Hematopoietic multipotent progenitor cell (in vitro differentiated cells): ENCODE results near the gene TRIM44. TPM values are rescaled to one million over a fixed set of nuclear protein-coding genes. Genes with fewer than 3 reads are reported as not detected.
A peak's percentile ranks its signal among the peaks of the same experiment; 100 is the strongest.
"Not testable (repeated sequence)": the region's sequence is repeated elsewhere in the genome, so short reads cannot be mapped to it uniquely, and the experiment has no call there.

Source experiments
- DNase-seq, 3 donors: peaks; one replicate each; pipeline ENCODE4 v3.0.0-alpha.2; 2011 to 2015; ENCODE audit warnings: low read depth in 2 of 3, low spot score in 2 of 3
- total RNA-seq: library from RNA; depleted of rRNA; stranded (reverse); fragments of >200 nt; gene quantifications from one replicate; pipeline ENCODE4 v1.2.3, GENCODE V29; 2012

Gene TRIM44
- total RNA-seq, 1 donor = 28.0 TPM

DNA sequence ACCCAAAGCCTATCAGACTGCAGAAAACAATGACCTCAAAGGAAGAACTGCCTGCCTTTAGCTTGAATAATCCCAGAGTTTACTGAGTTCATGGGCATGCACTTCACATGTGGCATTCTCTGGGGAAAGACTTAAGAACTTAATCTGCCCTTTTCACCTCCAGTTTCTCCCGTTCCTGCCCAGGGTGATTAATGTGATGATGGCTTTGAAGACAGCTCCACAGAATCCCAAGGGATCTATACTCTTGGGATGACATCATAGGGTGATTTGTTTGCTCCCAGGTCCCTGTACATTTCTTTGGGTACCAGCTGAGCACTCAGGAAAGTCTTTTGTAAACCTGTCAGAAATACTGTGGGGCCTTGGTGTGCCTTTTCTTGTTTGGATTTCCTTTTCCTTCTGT, 30.3 kb upstream of the TRIM44 start:
- no peak for DNase-seq

DNA sequence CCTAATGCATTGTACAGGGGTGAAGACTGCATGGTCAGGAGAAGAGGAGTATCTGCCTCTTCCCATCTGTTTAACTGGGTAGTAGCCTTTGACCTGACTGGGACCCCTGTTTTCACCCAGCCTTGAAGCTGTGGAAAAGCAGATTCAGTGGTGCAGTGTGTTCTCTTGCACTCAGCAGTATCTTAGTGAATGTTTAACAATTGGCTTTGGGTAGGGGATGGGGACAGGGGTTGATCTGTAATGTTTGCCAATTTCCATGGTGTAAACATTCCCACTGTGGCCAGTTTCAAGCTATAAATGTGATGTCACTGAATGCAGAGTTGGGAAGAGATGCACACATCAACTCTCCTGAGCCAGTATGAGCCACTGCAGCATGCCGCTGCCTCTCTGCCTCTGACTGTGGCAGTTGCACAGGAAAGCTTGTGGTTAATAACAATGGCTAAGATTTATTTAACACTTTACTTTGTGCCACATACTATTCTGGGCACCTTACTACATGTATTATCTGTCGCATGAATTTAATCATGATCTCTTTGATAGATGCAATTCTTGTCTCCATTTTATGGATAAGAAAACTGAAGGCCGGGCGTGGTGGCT, 28.6 kb upstream of the TRIM44 start:
- DNase-seq = peak in 1 of 3 donors; percentile 33

DNA sequence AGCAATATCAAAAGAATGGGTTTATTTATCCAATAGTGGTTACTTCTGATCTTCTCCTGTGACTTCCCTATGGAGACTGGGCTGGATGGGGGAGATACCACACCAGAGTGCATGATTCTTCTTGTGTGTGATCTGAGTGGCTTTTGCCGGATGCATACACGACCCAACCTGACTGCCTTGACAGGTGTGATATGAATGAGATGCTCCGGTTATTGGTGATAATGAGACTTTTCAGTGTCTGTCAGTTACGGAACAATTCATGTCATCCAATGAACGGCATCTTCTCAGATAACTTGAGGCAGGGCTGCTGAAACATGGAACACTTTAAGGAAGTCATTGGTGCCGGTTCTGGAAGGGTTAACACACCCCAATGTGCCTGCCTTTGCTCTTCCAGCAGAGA, 26.6 kb upstream of the TRIM44 start:
- no peak for DNase-seq

DNA sequence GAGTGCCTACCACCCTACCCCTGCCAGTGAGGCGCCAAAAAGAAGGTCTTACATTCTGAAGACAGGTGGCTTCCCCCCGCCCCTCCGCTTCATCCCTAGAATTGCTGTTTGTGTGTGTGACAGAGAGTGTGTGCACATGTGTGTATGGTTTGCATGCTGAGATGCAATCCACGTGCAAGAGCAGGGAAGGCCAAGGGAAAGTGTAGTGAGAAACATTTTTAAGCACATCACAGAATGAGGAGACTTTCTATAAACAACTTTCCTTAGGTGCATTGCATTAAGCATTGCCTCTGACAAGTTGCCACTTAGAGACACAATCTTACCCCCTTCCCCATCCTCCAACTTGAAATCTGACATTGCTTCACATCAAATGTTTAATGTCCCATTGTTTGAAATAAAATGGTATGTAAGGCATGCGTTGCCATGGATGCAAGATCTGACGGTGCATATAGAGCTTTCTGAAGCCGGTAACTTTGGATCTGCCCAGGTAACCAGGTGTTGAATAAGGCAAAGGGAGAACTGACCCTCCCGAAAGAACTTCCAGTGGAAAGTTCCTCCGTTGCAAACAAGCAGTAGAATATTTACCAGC, 22.9 kb upstream of the TRIM44 start:
- no peak for DNase-seq

DNA sequence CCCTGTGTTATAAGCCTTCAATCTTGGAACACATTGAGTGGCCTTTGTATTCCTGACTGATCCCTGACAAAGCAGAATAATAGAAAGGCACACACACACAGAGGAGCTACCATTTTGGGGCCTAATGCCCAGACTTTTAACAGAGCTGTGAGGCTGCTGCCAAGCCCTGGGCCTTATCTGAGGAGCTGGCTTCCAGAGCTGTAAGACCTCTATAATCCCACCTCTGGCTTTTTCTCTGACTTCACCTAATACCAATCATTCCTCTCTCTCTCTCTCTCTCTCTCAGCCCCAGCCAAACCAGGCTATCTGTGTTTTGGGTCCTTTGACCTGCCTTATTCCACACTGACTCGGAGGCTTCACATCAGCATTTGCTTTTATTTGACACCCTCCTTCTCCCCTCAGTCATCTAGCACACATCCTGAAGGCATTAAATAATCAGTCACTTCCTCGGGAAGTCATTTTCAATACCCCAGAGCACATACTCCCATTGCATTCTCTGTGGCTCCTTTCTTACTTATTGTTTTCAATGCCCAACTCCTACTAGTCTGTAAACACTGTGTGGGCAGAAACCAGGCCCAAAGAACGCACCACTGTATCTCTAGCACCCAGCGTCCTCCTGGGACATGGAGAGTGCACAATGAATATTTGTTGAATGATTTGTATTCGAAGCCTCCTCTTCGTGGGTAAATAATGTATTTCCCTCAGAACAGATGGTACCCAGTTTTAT, 21.2 kb upstream of the TRIM44 start:
- DNase-seq = no peak

DNA sequence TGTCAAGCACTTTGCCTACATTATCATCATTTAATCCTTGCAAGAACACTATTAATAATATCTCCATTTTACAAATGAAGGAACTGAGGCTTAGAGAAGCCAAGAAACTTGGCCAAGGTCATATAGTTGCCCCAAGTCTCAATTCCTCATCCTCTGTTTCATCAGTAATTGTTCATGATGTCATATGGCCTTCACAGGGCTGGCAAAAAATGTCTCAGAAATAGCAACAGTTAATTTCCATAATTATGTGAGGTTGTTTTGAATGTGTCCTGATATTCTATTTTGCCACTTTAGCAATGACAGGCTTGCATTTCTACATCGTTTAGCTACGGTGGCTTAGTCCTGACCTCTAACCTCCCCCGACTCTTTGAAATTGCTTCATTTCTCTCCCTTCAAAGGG, 20.6 kb upstream of the TRIM44 start:
- DNase-seq = no peak

DNA sequence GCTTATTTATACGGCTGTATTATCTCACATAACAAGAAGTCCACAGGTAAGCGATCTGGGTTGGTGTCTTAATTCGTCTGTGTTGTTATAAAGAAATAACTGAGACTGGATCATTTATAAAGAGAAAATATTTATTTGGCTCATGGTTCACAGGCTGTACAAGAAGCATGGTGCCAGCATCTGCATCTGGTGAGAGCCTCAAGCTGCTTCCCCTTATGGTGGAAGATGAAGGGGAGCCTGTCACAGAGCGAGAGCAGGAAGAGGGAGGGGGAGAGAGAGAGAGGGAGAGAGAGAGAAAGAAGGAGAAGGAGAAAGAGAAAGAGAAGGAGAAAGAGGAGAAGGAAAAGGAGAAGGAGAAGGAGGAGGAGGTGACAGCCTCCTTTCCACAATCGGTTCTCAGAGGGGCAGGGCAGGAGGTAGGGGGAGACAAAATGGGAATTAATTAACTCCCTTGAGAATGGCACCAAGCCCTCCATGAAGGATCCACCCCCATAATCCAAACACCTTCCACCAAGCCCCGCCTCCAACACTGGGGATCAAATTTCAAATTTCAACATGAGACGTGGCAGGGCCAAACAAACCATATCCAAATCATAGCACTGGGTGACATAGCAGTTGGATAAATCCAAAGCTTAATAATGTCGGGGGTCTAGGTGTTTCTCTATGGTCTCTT, 15.0 kb upstream of the TRIM44 start:
- DNase-seq = peak in 1 of 3 donors; percentile 6

DNA sequence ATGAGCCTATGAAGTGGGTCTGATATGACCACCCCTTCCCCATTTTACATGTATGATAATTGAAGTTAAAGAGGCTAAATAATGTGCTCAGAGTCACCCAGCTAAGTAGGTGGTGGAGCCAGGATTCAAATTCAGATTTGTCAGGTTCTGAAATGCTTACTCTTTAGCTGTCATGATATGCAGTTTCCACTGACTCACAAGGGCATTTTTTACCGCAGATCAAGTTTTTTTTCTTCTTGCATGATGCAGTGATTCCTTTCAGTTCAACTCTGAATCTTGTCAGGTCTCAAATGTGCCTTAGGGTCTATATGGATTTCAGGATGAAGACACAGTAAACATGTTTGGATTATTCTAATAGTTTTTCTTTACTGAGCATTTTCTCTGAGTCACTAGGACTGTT, 12.6 kb upstream of the TRIM44 start:
- no peak for DNase-seq

DNA sequence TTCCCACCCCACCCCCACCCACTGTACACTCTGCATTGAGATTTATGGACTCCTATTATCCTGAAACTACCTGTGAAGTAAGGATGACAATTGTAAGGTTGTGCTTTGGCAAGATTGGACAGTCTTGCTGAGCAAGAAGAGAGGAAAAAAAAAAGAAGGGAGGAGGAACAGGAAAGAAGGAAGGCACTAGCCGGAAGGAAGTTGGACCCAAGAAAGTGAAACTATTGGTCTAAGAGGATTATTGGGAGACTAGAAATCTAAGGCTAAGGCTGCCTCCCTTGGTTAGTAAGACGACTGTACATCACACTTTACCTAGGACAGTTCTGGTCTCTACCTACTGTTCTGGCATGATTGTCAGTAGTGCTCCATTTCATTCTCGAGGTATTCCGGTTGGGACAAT, 12.1 kb upstream of the TRIM44 start:
- no peak for DNase-seq

DNA sequence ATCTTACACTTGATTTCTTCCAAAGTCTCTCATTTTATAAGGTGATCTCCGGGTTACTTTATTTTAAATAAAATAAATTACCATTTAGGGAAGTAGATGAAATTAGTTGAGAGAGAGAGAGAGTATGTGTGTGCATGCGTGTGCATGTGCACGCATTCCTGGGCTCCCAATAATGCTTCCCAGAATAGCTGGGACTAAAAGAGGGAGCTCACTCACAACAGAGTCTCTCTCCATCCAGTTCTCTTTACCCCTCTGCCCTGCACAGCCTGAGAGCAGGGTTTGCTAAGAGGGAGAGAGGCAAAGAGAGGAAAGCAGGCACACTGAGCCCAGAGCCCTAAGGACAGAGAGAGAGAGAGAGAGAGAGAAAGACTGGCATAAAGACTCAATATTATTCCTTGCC, 11.3 kb upstream of the TRIM44 start:
- no peak for DNase-seq

DNA sequence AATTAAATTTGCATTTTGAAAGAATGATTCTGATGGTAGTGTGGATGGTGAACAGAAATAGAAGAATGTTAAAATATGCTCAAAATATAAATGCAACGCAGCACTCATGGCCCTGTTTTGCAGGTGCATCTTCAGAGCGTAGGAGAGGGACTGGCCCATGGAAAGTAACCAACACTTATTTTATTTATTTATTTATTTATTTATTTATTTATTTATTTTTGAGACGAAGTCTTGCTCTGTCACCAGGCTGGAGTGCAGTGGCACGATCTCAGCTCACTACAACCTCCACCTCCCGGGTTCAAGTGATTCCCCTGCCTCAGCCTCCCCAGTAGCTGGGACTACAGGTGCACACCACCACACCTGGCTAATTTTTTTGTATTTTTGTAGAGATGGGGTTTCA, 9.8 kb upstream of the TRIM44 start:
- not testable (repeated sequence) for DNase-seq

DNA sequence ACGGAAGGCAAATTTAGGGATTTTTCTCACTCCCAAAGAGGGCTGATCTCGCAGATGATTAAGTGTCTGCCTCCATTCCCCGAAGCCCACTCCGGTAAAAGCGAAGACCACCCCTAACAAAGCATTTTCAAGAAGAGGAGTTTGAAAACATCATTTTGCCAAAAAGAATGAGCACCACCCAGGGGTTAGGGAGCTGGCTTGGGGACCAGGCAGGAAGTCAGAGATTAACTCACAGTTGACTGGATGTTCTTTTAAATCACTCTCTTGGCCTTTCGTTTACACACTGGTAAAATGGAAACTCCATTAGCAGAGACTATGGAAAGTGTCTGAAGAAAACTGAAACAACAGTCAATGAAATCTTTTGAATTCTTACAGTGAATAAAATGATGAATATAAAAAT, 7.9 kb upstream of the TRIM44 start:
- DNase-seq = no peak

DNA sequence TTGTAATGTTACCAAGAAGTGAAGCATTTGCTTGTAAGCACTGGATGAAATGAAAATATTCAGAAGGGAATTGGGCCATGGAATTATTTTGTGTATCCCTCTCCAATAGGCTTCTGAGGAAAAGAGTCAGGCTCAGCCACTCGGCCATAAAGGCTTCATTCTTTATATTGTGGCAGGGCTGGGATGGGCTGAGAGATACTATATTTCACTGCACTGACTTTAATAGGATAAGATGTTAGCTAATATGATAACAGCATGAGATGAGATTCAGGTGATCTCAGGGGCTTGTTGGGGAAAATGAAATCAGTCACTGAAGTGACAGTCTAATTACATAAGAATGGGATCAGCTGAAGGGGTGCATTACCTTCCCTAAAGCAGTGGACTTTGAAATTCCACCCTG, 7.3 kb upstream of the TRIM44 start:
- no peak for DNase-seq

DNA sequence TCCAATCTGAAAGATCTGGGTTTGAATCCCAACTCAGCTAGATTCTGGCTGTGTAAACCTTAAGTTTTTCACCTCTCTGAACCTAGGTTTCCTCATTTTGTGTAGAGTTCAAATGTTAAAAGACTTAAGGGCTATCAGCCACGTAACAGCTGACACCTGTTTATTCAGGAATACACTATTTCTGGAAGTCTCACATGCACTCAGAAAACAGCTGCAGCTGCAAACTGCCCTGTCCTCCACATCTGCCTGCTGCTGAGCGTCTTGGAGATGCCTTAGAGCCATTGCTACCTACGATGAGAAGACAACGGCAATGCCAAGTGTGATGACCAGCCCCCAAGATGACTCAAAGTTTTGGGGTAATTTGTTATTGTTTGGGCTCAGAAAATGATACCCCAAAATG, 6.7 kb upstream of the TRIM44 start:
- no peak for DNase-seq

DNA sequence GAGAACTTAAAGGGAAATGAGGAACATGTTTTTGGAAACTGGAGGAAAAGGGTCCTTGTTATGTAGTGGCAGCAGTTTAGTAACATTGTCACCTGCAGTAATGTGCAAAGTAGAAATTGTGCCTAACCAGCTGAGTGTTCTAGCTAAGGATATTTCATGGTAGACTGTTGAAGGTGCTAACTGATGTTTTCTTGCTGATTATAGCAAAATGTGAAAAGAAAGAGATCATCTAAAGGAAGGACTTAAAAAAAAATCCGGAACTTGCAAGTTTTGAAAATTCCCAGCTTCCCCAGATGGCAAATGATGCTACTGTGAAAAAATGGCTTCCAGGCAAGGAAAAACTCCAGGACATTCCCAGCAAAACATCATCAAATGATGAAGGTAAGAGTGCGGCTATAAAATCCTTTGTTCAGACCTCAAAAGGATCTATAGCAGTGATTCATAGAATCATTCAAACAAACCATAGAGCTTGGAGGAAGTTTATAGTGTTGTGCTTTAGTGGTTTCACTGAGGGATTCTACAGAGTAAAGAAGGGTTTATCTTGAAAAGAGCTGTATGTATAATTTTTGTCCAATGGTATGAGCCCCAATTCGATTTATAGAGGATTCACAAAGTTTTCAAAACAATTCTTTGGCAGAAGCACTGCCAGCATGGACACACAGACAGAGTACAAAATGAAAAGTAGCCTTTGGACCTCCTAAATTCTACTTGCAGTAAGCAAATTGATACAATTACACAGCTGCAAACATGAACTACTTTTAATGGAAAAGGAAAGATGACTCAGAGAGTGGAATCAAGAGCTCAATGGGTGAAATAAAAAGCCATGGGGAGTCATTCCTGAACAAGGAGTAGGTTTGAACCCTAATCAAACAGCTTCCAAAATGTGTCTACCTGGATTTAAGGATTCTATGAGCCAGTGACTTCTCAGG, 4.3 kb upstream of the TRIM44 start:
- DNase-seq = no peak

DNA sequence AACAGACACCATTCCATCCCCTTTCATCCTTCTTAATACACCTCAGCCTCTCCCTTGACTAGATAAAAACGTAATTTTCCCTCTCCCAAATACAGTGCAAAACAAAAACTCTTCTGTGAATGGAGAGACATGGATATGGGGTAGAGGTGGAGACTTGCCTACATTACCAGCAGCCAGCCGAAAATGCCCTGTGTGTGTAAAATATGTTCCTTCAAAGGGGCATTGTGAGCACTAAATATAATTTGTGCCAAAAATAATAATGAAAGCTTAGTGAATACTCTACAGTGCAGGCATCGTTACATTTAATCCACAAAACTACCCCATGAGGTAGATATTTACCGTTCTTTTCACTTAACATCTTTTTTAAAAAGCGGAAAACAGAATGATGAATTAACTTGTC, 1.0 kb upstream of the TRIM44 start:
- DNase-seq = no peak

DNA sequence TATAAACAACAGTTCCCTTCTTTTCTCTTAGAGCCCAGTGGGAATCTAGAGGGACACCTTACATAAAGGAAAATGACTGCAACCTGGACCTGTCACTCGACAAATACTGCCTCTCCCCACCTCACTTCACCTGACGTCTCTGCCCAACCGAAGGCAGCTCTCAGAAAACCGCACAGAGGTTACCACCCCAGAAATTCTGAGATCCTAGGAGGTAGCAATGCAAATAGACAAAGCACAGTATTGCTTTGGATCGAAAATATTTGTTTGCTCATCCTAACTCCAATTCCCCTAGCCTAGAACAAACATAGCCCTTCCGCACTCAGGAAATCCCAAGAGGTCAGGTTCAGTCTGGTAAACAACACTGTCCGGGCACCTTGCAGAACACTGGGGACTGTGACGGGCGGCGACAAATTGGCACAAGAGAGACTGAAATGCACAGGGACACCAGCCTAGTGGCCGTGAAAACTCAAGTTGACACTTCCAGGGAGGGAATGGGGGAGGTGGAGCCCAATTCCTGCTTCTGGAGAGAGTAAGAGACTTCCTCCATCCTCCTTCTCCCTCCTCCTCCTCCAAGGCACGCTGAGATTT, 420 bp upstream of the TRIM44 start:
- DNase-seq = no peak

DNA sequence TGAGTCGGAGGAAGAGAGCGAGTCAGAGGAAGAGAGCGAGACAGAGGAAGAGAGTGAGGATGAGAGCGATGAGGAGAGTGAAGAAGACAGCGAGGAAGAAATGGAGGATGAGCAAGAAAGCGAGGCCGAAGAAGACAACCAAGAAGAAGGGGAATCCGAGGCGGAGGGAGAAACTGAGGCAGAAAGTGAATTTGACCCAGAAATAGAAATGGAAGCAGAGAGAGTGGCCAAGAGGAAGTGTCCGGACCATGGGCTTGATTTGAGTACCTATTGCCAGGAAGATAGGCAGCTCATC, 780 bp downstream of the TRIM44 start:
- no peak for DNase-seq

DNA sequence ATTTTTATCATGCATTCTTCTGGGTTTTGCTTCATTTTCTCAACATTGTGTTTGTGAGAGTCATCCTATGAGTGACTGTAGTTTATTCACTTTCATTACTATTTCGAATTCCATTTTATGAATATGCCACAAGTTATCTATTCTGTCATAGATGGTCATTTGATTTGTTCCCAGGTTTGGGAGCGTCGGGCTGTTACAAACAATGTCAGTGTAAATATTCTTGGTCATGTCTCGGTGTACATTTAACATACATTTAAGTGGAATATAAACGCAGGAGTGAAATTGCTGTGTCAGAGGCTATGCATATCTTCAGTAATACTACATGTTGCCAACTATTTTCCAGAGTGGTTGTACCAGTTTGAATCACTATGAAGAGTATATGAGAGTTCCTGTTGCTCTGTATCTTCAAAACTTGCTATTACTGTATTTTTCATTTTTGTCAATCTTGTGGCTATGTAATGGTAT, 2.4 kb downstream of the TRIM44 start:
- DNase-seq = peak in 1 of 3 donors; percentile 48

DNA sequence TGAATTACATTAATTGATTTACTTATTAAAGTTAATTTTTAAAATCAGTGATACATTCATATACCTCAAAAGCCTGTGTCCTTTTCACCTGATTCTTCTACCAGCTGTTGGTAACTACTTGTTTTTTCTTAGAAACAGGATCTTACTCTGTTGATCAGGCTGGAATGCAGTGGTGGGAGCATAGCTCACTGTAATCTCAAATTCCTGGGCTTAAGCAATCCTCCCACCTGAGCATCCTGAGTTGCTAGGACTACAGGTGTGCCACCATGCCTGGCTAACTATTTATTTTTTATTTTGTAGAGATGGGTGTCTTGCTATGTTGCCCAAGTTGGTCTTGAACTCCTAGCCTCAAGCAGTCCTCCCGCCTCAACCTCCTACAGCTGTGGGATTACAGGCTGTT, 4.7 kb downstream of the TRIM44 start:
- no peak for DNase-seq
